ENCODE data around the gene PRSS36. TPM values are rescaled to one million over a fixed set of nuclear protein-coding genes. Genes with fewer than 3 reads are reported as not detected.
A peak's percentile ranks its signal among the peaks of the same experiment; 100 is the strongest.

Gene PRSS36
- total and polyA plus RNA-seq, 9 of the 15 experiments (the other 6 are each of a cell fraction or from before 2014, with no cell fraction given), result 0.09 to 1.2 (median 0.54) TPM; not detected in 2

DNA sequence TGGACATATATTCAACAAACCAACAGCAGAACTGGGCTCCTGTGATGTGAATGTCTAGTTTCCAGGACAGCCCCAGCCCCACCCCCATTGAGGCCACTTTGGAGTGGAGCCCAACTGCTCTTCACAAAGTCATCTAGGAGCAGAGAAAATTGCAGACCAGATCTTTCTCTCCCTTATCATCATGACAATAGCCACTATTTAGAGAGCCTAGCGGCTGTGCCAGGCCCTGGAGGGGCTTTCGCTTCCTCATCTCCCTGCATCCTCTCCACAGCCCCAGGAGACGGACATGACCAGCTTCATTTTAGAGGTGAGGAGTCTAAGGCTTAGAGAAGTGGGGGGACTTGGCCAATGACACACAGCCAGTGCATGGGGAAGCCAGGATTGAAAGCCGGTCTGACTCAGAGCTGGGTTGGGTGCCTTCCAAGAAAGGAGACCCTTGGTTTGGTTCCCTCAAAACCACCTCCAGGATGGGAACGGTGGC is 15.7 kb downstream of the PRSS36 start (continued):
- TF ChIP-seq, protein P1, sequence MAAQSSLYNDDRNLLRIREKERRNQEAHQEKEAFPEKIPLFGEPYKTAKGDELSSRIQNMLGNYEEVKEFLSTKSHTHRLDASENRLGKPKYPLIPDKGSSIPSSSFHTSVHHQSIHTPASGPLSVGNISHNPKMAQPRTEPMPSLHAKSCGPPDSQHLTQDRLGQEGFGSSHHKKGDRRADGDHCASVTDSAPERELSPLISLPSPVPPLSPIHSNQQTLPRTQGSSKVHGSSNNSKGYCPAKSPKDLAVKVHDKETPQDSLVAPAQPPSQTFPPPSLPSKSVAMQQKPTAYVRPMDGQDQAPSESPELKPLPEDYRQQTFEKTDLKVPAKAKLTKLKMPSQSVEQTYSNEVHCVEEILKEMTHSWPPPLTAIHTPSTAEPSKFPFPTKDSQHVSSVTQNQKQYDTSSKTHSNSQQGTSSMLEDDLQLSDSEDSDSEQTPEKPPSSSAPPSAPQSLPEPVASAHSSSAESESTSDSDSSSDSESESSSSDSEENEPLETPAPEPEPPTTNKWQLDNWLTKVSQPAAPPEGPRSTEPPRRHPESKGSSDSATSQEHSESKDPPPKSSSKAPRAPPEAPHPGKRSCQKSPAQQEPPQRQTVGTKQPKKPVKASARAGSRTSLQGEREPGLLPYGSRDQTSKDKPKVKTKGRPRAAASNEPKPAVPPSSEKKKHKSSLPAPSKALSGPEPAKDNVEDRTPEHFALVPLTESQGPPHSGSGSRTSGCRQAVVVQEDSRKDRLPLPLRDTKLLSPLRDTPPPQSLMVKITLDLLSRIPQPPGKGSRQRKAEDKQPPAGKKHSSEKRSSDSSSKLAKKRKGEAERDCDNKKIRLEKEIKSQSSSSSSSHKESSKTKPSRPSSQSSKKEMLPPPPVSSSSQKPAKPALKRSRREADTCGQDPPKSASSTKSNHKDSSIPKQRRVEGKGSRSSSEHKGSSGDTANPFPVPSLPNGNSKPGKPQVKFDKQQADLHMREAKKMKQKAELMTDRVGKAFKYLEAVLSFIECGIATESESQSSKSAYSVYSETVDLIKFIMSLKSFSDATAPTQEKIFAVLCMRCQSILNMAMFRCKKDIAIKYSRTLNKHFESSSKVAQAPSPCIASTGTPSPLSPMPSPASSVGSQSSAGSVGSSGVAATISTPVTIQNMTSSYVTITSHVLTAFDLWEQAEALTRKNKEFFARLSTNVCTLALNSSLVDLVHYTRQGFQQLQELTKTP (IDR thresholded peaks at IDR 0.05; ENCODE audit: low read depth in 1 of 2, partially characterized antibody in 2 of 2), result no peak

DNA sequence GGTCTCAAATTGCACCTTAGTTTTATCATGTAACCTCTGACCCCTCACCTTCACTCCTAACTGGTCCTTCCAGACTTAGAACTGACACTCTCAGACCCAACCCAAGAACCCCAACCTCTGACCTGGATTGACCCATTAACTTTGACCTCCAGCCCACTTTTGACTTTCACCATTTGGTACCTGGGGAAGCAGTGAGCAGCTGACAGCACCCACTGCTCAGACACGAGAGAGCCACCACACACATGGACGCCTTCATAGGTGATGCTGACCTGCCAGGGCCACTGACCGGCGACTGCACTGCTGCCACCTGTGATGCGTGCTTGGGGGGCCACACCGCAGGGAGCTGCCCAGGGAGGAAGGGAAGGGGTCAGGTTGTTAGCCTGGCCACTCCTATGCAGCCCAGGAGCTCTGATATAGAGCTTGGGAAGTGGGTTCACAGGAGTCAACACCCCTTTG is 16.8 kb downstream of the PRSS36 start:
- H3K4me2 ChIP-seq (ENCODE audit: insufficient read depth, low read length), result no peak overlapping the region
- no peak overlapping the region for H3K27ac ChIP-seq (ENCODE audit: extremely low read depth, low read depth, low read length)
- ChIA-PET CTCF (ENCODE audit: low intra/inter-chr PET ratio) (no interaction called here), POLR2A (interaction anchor here (1.2 to 2.4 kb wide), 2 partner anchors 12 to 47 kb away, joined by 9 read pairs; partner anchors contain the start of gene FUS)
- no peak for ATAC-seq
- no peaks in the 10 kb centered on the region for H3K79me2 ChIP-seq (ENCODE audit: control insufficient read depth, insufficient read depth, low read length)
- FAIRE-seq, result no peak
- H3K4me3 ChIP-seq, result no peak overlapping the region
- intact Hi-C loops (cut with micrococcal nuclease), result no loop called here
- in situ Hi-C loops (cut with MboI), result no loop called here
- no peaks in the 10 kb centered on the region for H3K9me3 ChIP-seq (replicated peaks; ENCODE audit: control insufficient read depth, insufficient read depth, low read depth, low read length)
- H3K9me1 ChIP-seq (ENCODE audit: control insufficient read depth, insufficient read depth, low read length), result no peaks in the 10 kb centered on the region
- no peak for DNase-seq (ENCODE audit: extremely low read depth in 1 of 4, low spot score in 3 of 4)
- H3K9ac ChIP-seq (ENCODE audit: insufficient read depth in 1 of 2, low read depth in 2 of 2, low read length in 2 of 2), result peak overlapping the region in 1 of 2 experiments; percentile 61; a peak in 1 of 4 replicates
- peaks cover 44 to 86% of the 10 kb centered on the region in 2 experiments for H3K4me1 ChIP-seq (replicated peaks in 1 of 2; ENCODE audit: control insufficient read depth in 2 of 2, insufficient read depth in 2 of 2, low read length in 2 of 2)
- no TSS peak for BruUV-seq (replicated peaks)
- H2AFZ ChIP-seq (ENCODE audit: low read depth, low read length), result no peak overlapping the region
- WGBS (ENCODE audit: insufficient coverage, low coverage, missing lambda C conversion rate), result 81% methylated on average over 6 of the region's 6 CpGs
- no peaks in the 10 kb centered on the region for H4K20me1 ChIP-seq (replicated peaks; ENCODE audit: control insufficient read depth, insufficient read depth, low read length)
- H3K27me3 ChIP-seq (ENCODE audit: control insufficient read depth in 2 of 2, insufficient read depth in 2 of 2, low read length in 2 of 2), result no peaks in the 10 kb centered on the region
- H3K36me3 ChIP-seq (ENCODE audit: control insufficient read depth, insufficient read depth, low read length), result peaks cover 37% of the 10 kb centered on the region; the same call in 2 of the 3 replicates
- TF ChIP-seq NR2C2 (CRISPR knock-in tag; IDR thresholded peaks at IDR 0.05) (0 out of 2 replicates have a peak, but pooled peaks have one; percentile 55), NR2C2 (tag; IDR thresholded peaks at IDR 0.05) (peak; percentile 74), NR2C1 (IDR thresholded peaks at IDR 0.05) (peak; percentile 89), NR2C1 (tag; IDR thresholded peaks at IDR 0.05) (peak; percentile 89), TFAM (CRISPR knock-in tag; conservative IDR thresholded peaks at IDR 0.05) (no peak)

Data from K562 (cell line).